DMS 273 (cell line): ENCODE results near the gene GREB1.

ENCODE experiments used
- DNase-seq: peaks from one replicate; lab custom pipeline; 2025; ENCODE audit not compliant: unreplicated experiment; lab: John Stamatoyannopoulos, UW

The GREB1 gene

GRCh38 chr2:11537951-11538350, 4.1 kb downstream of the GREB1 start:
- no peak for DNase-seq

DNA sequence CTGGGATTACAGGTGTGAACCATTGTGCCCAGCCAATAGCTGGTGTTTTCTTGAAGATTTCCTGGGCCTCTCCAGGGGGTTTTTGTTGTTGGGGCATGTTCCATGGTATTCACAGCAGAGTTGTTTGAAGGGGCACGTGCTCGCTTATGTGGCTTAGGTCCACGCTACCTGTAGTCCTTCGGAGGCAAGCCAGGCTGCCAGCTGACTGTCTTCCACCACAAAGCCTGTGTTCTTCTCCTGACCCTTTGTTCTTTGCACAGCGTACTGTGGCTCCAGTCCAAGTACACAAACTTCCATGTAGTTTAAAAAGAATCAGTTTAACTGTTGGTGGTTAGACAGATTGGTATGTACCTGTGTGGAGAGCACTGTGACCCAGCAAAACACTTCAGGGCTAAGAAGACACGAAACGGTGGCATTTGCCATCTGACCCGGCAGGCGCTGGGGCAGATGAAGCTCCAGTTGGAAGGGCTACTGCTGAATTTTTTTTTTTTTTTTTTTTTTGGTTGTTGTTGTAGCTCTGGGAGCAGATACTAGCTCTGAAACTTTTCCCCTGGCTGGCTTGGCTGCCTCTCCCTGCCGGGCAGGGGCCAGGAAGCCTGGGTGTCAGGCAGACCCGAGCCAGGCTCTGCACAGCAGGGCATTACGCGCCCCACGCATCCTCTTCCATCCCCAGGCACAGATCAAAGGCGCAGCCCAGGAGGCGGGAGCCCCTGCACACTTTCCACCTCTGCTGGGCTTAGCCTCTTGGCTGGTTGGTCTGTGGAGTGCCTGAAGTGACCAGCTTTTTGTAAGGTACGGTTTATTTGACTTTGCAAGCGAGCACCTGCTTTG, 5.7 kb downstream of the GREB1 start:
- peak; percentile 67 for DNase-seq

DNA sequence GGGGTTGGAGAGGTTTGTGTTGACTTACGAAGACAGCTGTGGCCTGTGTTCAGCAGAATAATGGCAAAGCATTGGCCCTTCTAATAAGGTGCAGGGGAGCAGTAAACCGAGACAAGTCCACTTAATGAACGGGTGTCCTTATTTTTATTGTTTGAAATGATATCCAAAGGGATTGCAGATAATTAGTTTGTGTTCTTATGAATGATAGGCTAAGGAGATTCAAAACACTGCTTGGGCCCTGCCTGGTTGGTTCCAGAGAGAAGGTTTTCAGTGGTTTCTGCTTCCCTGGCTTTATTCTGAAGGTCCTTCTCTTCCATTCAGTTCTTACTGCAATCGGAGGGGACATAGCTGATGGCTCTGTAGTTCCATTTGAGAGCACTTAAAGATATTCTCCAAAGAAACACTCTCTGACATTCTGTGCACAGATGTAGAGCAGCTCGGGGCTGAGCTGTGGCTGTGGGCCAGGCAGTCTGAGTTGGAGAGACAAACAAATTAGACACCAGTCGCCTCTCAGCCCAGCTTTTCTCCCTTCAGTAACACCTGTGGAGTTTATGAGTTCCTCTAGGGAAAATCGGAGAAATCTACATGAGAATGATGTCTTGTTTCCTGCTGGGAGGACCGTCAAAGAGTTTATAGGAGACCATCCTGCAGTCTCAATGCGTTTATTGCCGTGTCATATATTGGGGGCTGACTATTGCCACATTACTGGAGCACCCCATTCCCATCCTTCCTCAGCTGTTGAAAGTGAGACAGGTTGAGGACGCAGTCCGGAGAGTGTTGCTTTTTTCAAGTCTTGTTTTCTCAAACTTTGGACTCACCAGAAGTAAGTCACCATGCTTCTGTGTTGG, 6.5 kb downstream of the GREB1 start:
- DNase-seq, result peak; percentile 78

GRCh38 chr2:11540996-11541692, 7.3 kb downstream of the GREB1 start:
- DNase-seq, result no peak

DNA sequence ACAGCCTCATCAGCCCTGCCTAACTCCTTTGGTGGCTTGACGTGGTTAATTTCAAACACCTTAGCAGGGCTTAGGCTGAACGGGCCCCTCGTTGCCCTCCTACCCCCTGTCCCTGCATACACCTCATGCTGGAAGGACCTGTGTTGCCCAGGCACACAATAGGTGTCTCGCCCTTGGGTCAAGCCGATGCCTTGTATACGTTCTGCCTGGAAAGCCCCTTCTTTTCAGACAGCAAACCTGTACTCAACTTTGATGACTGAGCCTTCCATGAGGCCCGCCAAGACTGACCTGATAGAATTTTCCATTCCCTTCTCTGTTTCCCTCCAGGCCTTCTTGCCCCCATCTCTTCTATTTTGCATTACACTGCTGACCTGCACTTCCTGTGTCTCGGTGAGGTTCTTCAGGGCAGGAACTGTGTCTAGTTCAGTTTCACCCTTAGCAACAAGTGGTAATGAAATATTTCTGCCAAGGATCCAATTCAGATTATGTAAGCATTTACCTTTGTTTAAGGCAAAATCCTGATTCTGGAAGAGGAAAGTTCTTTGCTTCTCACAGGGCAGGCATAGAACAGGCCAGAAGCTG, 7.9 kb downstream of the GREB1 start:
- no peak for DNase-seq

DNA sequence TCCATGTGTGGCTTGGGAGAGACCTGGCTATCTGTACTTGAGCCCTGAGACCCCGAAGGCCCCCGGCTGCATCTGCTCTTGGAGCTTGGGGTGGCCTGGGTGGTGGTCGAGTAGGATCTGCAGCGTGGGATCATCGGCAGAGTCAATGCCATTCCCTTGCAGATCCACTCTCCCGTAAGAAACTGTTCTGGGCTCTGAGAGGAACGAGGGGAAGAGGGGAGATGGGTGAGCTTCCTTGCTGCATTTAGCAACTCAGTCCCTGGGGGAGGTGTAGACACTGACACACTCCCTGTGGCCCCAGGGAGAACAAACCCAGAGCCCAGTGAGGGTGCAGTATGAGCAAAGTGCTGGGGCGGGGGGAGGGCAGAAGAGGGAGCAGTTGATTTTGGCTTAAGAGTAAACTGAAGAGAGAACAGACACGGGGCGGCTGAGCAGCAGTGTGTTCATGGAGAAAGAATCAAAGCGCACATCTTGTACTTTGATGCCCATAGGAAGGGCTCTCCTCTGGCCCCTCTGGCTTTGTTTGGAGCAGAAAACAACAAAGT, 8.5 kb downstream of the GREB1 start:
- DNase-seq, result no peak

GRCh38 chr2:11543337-11544216, 9.7 kb downstream of the GREB1 start:
- DNase-seq, result peak; percentile 13

DNA sequence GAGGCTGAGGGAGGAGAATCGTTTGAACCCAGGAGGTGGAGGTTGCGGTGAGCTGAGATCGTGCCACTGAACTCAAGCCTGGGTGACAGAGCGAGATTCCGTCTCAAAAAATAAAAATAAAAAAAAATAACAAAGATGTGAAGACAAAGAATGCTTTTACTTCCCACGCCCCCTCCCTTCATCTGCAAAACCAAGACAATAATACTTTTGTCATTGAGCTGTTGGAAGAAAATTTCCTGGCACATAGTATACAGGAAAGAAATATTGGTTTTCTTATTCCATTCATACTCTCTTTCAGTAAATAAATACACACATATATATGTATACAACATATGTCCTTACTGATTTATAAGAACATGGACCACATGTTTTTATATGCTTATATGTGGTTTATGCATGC, 12.2 kb downstream of the GREB1 start:
- DNase-seq, result no peak

DNA sequence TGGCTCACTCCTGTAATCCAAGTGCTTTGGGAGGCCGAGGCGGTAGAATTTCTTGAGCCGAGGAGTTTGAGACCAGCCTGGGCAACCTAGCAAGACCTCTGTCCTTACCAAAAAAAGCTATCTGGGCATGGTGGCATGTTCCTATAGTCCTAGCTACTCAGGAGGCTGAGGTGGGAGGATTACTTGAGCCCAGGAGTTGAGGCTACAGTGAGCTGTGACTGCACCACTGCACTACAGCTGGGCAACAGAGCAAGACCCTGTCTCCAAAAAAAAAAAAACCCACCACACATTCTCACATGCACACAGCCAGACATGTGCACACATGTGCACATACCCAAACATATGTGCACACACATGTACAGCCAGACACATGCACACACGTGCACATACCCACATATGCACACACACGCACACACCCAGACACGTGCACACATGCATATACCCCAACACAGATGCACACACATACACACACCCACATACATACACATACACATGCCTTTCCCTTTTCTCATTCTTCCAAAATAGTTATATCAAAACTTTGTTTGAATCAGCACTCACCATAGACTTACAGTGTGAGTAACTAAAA, 14.2 kb downstream of the GREB1 start:
- no peak for DNase-seq

DNA sequence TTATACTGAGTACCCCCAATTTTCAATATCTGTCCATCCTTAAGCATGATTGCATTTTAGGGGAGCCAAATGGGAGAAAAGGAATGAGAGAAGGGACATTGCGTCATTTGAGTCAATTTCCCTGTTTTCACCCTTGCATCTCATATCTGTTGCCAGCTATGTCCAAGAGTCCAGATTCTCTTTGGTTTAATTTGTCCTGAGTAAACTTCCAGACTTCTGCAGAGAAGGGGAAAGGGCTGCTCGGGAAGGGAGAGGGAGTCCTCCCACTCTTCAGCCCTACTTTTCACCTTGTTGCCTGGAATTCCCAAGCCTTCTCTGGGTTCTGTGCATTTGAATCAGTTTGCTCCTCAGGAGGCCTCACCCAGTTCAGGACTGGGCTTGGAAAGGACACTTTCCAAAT, 16.5 kb downstream of the GREB1 start:
- no peak for DNase-seq

DNA sequence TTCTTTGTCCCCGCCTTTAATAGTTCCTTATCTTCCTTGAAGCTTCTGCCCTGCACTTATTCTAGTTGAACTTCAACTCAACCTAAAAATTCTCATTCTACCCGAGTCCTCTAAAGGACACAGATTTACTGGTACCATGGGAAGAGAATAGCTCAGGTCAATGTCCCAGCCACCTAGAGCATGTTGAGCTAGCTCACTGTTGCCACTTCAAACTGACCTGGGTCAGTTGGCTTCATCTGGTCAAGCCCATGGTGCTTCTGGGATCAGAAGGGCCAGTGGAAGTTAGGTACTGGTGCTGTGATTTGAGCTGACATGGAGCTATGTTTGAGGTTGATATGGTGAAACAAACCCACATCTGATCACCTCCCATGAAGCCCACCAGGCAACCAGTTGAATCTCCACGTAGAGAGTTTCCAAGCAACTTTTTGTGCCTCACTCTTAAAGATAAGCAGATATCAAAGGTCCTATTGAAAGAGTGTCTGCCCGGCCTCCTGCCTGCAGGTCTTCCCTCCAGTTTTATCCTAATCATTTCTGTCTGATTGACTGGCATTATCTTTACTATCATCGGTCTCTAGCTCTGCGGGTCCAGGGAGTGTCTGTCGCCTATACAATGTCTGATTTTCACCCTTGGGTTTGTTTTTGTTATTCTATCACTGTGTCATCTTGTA, 17.2 kb downstream of the GREB1 start:
- DNase-seq, result no peak

DNA sequence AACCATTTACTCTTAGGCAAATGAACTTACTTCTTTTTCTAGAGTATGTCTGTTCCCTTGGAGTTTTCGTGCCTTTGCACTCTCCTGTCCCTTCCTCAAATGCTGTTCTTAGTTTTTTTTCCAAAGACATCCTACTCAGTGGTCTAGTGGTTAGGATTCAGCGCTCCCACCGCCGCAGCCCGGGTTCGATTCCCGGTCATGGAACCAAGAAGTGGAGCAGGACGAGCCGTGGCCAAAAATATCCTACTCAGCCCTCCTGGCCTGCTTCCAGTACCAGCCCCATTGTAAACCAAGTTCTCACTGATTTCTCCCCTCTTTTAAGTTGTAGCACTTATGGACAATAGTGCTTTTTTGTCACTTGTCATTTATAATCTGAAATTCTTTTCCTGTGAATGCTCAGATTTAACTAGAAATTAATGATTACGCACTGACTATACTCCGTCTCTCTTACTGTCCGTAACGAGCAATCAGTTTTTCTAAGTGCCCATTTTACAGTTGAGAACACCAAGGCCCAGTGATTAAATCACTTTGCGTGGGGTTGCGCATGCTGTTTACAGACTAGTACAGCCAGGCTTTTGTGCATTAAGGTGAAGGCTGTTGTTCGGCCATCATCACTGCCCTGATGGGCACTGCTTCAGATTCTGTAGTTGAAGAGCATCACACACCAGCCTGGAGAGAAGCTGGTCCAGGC, 17.9 kb downstream of the GREB1 start:
- no peak for DNase-seq

GRCh38 chr2:11552260-11552638, 18.4 kb downstream of the GREB1 start:
- DNase-seq, result no peak

GRCh38 chr2:11553661-11554398, 20.0 kb downstream of the GREB1 start:
- DNase-seq, result no peak

DNA sequence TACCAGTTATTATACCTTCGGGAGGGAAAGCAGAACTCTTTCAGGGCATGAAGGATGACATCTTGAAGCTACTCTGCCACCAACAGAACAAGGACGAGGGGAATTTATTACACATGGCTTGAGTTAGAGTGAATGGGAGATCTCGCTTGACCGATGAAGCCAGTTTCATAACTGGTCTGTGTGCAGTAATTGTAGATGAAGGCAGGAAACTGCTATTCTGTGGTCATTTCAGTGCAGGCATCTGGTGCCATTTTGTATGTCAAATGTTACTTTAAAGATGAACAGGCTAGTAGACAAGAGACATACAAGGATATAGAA, 20.5 kb downstream of the GREB1 start:
- no peak for DNase-seq

DNA sequence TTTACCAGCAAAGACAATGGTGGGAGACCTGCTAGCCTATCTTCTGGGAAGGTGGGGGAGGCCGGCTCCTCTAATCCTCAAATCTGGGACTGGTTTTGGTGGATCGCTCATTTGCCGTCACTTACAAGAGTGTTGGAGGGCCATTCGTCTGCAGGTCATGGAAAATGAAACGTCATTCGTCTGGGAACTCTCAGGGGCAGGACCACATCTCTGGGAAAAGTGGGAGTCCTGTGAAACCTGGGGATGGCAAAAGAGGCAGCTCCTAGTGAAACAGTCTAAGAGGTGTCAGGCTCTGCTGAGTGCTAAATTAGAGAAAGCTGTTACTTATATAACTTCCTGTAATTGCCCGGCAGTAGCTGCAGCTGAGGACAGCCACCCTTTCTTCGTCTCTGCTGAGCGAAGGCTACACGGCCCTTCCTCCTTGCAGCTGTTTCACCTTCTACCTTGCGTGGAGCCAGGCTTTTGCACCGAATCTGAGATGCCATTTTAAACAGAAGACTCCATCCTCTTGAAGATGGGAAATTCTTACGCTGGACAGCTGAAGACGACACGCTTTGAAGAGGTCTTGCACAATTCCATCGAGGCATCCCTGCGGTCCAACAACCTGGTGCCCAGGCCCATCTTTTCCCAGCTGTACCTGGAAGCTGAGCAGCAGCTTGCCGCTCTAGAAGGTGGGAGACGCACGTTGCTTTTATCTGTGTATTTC, 22.4 kb downstream of the GREB1 start:
- DNase-seq, result no peak

- no peak for DNase-seq
Measured at GRCh38 chr2:11558214-11558886, 24.5 kb downstream of the GREB1 start.
